Left forelimb (tissue), 1 donor: ENCODE results near the gene CDC42BPA.
"Not testable (repeated sequence)": the region's sequence is repeated elsewhere in the genome, so short reads cannot be mapped to it uniquely, and the experiment has no call there.

Experiments
- DNase-seq: peaks from one replicate; pipeline ENCODE4 v3.0.0-alpha.2; 2018; ENCODE audit warnings: low spot score

Gene CDC42BPA

DNA sequence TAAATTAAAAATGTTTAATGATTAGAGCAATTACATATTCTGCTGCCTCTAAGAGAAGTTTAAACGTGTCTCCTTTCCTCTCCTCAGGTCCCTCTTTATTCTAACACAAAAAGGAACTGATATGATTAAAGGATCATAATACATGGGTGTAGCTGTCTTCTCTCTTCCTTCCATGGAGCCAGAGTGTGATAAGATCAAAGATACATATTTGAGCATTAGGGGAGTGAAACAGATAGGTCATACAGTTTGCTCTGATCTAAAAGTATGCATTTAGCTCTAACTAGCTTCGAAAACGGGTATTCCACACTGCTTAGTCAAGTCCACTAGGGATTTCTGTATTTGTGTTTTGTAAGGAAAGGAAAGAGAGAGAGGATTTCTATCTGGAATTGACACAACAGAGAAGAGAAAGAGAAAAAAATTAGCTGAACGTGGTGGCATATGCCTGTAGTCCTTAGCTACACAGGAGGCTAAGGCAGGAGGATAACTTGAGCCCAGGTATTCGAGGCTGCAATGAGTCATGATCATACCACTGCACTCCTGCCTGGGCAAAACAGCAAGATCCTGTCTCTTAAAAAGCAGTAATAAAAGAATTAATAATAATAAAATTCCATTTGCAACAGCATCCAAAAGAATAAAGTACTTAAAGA is 63.1 kb downstream of the CDC42BPA start:
- no peak for DNase-seq

DNA sequence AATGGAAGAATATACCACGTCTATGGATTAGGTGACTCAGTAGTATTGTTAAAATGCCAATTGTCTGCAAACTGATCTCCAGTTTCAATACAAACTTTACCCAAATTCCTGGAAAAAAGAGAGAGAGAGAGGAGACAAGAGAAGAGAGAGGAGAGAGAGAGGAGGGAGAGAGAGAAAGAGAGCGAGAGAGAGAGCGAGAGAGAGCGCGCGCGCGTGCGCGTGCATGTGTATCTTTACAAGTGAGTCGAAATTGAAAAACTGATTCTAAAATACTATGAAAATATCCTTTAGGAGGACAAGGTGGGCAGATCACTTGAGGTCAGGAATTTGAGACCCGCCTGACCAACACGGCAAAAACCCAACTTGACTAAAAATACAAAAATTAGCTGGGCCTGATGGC is 65.2 kb downstream of the CDC42BPA start:
- DNase-seq = no peak

DNA sequence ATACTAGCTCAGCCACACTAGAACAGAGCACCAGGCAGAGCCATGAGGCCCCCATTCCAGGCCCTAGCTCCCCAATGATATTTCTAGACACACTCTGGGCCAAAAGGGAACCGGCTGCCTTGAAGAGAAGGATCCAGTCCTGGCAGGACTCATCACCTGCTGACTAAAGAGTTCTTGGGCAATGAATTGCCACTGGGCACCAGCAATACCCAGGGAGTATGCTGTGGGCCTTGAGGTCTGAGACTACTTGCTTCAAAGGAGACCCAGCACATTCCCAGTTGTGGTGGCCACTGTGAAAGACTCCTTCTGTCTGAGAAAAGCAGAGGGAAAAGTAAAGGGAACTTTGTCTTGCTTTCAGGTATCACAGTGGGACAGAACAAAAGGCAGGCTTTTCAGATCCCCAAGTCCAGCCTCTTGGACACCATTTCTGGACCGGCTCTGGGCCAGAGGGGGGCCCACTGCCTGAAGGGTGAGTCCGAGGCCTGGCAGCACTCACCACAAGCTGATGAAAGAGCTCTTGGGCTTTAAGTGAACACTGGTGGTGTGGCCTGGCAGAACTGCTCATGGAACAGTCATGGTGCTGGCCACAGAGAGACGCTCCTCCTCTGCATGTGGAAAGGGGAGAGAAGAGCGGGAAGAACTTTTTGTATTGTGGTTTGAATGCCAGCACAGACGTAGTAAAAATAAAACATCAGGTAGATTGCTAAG is 72.5 kb downstream of the CDC42BPA start:
- no peak for DNase-seq

- no peak for DNase-seq
Observed at GRCh38 chr1:227244339-227245118, 73.8 kb downstream of the CDC42BPA start.

DNA sequence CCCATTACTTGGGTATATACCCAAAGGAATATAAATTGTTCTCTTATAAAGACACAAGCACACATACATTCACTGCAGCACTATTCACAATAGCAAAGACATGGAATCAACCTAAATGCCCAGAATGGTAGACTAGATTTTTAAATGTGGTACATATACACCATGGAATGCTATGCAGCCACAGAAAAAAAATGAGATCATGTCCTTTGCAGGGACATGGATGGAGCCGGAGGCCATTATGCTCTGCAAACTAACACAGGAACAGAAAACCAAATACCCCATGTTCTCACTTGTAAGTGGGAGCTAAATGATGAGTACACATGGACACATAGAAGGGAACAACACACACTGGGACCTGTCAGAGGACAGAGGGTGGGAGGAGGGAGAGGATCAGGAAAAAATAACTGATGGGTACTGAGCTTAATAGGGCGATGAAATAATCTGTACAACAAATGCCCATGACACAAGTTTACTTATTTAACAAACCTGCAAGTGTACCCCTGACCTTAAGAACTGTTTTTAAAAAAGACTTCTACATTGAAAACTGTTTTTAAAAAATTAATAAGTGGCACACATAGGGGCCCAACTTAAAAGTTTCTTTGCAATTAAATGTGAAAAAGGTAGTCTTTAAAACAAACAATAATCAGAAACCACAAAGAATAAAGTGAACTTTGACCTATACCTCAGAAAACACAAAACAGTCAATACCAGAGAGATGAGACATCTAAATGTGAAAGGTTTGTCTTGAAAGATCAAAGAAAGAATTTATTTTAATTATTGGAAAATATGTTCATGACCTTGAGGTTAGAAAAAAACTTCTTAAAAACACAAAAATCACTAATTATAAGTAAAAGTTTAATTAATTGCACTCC is 75.2 kb downstream of the CDC42BPA start:
- no peak for DNase-seq

DNA sequence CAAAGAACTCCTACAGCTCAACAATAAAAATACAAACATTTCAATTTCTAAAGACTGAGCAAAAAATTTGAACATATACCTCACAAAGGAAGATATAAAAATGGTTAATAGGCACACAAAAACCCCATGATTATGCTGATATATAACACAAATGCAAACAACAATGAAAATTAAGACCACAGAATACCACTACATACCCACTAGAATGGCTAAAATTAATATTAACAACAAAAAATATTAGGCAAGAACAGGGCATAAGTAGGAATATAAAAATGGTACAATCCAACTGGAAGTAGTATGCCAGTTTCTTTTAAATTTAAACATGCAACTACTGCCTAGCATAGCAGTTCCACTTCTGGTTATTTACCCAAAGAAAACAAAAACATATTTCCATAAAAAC is 77.3 kb downstream of the CDC42BPA start:
- no peak for DNase-seq

- no peak for DNase-seq
Observed at GRCh38 chr1:227234998-227235405, 83.3 kb downstream of the CDC42BPA start.

DNA sequence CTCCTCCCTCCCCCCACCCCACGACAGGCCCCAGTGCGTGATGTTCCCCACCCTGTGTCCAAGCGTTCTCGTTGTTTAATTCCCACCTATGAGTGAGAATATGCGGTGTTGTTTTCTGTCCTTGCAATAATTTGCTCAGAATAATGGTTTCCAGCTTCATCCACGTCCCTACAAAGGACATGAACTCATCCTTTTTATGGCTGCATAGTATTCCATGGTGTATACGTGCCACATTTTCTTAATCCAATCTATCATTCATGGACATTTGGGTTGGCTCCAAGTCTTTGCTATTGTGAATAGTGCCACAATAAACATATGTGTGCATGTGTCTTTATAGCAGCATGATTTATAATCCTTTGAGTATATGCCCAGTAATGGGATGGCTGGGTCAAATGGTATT is 87.2 kb downstream of the CDC42BPA start:
- not testable (repeated sequence) for DNase-seq

- no peak for DNase-seq
Observed at GRCh38 chr1:227228201-227228600, 90.1 kb downstream of the CDC42BPA start.

GRCh38 chr1:227227761-227228160 is 90.5 kb downstream of the CDC42BPA start:
- DNase-seq = no peak

DNA sequence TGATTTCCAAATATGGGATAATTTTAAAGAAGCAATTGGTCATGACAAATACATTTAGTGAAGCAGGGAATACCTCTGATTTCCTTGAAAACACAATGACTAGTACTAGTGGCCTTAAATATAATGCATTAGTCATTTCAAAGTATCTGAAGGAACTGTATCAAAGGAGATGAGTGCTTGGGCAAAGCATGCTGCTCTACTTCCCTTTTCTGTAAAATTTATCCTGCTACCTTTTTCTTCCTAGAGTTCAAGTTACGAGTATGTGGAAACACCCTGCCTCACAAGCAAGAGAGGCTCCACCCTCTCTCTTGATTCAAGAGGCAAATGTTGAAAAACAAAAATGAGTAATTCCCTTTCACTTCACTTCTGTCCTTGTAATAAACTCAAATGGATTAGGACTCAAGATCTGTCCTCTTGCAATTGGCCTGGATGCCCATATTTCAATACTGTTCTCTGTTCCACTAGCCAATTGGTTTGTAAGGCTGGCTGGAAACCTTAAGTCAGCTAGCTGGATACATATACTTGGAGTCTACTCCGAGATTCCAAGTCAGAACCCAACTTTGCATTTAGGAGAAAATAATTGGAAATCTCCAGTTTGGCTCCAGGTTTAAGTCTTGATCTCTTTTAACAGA is 92.5 kb downstream of the CDC42BPA start:
- DNase-seq = no peak

DNA sequence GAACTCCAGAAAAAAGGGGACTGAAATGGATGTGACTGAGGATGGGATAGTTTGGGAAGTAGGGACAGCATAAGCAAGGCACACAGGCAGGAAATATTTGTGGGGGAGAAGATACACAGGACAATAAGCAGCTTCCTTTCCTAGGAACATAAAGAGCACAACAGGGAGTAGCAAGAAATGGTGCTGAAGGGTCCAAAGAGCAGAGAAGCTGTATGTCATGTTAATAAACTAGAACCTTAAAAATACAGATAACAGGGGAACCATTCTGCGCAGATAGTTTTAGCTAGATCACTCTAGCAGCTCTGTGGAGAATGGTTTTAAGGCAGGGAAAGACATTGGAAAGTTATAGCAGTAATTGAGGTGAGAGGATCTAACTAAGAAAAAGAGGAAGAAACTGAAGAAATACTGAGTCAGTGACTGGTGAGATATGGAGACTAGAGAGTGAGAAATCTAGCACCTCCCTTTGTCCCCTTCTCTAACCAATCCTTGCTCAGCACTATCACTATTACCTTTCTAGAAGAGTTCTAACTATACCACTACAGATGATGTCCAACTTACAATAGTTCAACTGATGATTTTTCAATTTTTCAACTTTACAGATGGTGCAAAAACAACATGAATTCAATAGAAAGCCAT is 95.0 kb downstream of the CDC42BPA start:
- DNase-seq = no peak

- DNase-seq = no peak
Observed at GRCh38 chr1:227219715-227220292, 98.5 kb downstream of the CDC42BPA start.

DNA sequence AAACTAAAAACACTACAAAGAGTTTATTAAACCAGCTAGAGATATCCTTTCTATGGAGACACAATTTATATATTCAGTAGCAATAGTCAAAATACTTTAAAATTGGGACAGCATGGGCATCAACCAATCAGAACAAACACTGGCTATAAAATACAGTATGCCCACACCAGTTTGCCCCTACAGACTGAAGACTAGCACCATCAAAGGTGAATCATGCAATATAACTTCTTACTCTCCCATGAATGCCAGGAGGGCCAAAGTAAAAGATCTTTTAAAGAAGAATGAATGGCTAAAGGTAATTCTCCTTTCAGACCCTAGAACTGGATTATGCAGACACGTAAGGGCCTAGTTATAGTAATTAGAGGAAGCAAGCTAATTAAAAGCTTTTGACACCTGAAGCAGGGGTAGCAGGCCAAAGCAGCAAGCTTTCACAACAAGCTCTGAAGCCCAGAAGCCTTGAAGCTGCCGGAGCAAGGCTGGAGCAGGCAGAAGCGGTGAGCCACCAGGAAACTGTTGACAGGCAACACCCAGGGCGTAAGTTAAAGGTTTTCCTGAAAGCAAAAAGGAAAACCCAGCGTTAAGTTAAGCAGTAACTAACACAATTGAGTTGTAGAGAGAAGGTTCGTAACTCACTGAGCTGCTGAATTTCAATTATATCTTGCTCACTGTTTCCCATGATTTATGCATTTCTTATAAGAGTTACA is 99.3 kb downstream of the CDC42BPA start:
- DNase-seq = no peak

DNA sequence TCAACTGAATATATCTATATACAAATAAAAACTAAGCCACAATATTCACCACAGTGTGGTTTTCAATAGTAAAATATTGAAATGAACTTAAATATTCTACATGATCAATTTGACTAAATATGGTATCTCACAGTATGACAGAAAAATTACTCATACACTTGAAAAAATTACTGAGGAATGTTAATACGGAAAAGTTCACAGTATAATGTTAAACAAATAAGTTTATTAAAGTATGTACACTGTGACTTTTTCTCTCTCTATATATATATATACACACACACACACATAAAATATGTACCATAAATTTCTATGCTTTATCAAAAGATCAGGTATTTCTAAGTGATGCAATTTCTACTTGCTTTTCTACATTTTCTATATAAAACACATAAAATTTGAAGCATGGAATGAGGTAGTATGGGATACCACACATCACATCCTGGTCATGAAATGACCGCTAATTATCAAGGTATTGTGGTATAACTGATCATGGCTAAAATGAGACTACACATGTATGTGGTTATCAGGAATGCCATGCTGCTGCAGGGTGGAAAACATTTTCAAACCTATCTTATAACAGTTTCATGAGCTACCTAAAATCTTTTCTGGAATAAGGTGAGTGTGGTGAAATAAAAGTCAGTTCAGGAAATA is 102.3 kb downstream of the CDC42BPA start:
- DNase-seq = no peak

- DNase-seq = no peak
Observed at GRCh38 chr1:227214207-227214606, 104.1 kb downstream of the CDC42BPA start.

- no peak for DNase-seq
Observed at GRCh38 chr1:227213426-227213825, 104.9 kb downstream of the CDC42BPA start.

- no peak for DNase-seq
Observed at GRCh38 chr1:227212164-227212563, 106.1 kb downstream of the CDC42BPA start.

GRCh38 chr1:227210604-227211003 is 107.7 kb downstream of the CDC42BPA start:
- DNase-seq = no peak

GRCh38 chr1:227197064-227197463 is 121.2 kb downstream of the CDC42BPA start:
- DNase-seq = no peak
